ENCODE results near the gene MVB12B.

The MVB12B gene

DNA sequence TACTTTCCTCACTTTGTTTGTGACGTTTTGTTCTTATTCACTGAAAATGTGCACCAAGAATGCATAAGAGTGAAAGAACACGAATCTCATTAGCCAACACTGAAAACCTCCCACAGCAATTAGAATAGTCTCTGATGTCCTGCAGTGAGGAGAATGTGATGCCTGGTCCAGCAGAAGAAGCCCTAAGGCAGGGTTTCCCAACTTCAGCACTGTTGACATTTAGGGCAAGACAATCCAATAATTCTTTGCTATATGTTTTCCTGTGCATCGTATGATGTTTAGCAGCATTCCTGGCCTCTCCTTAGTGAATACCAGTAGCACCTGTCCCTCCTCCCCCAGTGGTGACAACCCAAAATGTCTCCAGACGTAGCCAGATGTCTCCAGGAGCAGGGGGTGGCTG, 14.8 kb downstream of the MVB12B start:
- TF ChIP-seq, protein P1, sequence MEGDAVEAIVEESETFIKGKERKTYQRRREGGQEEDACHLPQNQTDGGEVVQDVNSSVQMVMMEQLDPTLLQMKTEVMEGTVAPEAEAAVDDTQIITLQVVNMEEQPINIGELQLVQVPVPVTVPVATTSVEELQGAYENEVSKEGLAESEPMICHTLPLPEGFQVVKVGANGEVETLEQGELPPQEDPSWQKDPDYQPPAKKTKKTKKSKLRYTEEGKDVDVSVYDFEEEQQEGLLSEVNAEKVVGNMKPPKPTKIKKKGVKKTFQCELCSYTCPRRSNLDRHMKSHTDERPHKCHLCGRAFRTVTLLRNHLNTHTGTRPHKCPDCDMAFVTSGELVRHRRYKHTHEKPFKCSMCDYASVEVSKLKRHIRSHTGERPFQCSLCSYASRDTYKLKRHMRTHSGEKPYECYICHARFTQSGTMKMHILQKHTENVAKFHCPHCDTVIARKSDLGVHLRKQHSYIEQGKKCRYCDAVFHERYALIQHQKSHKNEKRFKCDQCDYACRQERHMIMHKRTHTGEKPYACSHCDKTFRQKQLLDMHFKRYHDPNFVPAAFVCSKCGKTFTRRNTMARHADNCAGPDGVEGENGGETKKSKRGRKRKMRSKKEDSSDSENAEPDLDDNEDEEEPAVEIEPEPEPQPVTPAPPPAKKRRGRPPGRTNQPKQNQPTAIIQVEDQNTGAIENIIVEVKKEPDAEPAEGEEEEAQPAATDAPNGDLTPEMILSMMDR (conservative IDR thresholded peaks at IDR 0.05; ENCODE audit: low read length): no peak
- H3K4me3 ChIP-seq (ENCODE audit: low read length): no peak overlapping the region
- no peak for DNase-seq (ENCODE audit: low read depth)

- H3K4me3 ChIP-seq (ENCODE audit: low read length): no peak overlapping the region
- DNase-seq (ENCODE audit: low read depth): no peak
- TF ChIP-seq, protein P1 (conservative IDR thresholded peaks at IDR 0.05; ENCODE audit: low read length): no peak
These were observed 15.3 kb downstream of the MVB12B start for GRCh38 chr9:126341902-126342301.

GRCh38 chr9:126342621-126343031, 16.0 kb downstream of the MVB12B start:
- no peak overlapping the region for H3K4me3 ChIP-seq (ENCODE audit: low read length)
- no peak for DNase-seq (ENCODE audit: low read depth)
- TF ChIP-seq, protein P1 (conservative IDR thresholded peaks at IDR 0.05; ENCODE audit: low read length): no peak

- DNase-seq (ENCODE audit: low read depth): no peak
- H3K4me3 ChIP-seq (ENCODE audit: low read length): no peak overlapping the region
- TF ChIP-seq, protein P1 (conservative IDR thresholded peaks at IDR 0.05; ENCODE audit: low read length): no peak
These were observed 16.7 kb downstream of the MVB12B start for GRCh38 chr9:126343271-126343700.

DNA sequence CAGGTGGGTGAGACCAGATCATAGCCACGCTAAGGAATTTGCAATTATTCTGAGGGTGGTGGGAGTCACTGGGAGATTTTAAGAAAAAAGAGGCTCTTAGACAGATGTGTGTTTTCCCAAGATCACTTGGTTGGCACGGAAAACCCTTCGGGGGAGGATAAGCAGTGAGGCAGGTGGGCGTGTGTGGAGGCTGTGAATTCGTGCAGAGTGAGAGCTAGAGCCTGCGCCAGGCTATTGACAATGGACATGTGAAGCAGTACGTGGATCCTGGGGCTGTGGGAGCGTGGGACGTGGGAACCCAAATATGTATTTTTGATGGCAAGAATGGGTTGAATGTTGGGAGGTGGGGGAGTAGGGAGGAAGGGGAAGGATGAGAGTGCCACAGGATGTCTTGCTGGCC, 19.4 kb downstream of the MVB12B start:
- TF ChIP-seq, protein P1 (conservative IDR thresholded peaks at IDR 0.05; ENCODE audit: low read length): no peak
- H3K4me3 ChIP-seq (ENCODE audit: low read length): no peak overlapping the region
- no peak for DNase-seq (ENCODE audit: low read depth)

DNA sequence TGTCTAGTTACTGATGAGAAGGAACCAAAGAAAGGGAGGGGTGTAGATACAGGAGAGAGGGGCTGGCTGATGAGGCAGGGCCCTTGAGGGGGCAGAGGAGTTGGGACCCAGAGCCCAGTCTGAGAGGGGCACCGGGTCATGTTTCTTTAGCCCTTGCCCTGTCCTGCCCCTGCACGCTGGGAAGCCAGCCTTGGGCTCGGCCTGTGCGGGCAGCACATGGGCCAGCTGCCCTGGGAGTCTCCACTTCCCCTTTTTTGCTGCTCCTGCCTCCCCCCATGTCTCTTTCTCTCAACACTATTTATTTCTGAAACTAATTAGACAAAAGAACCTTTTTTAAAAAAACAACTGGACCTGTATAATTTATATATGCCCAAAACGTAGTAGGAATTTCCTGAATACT, 20.5 kb downstream of the MVB12B start:
- DNase-seq (ENCODE audit: low read depth): no peak

More for the DNA sequence above, 20.5 kb downstream of the MVB12B start:
- no peak overlapping the region for H3K4me3 ChIP-seq (ENCODE audit: low read length)
- TF ChIP-seq, protein P1 (conservative IDR thresholded peaks at IDR 0.05; ENCODE audit: low read length): no peak

All from AG10803 (cell line).